SK-N-MC (cell line): ENCODE data around the gene NUDT3.
A peak's percentile ranks its signal among the peaks of the same experiment; 100 is the strongest.
"Not testable (repeated sequence)": the region's sequence is repeated elsewhere in the genome, so short reads cannot be mapped to it uniquely, and the experiment has no call there.

Experiments used
- DNase-seq: peaks from one replicate; pipeline ENCODE4 v3.0.0-alpha.2; 2011; ENCODE audit warnings: low read depth, low spot score
- H3K27ac ChIP-seq: fragments of 200-600 bp; sonication (generic); 2 replicates; pipeline ENCODE4 v1.5.1; 2016; ENCODE audit warnings: mixed run types
- H3K36me3 ChIP-seq: fragments of 200-600 bp; sonication (generic); 2 replicates; pipeline ENCODE4 v1.6.1; 2017; ENCODE audit warnings: antibody characterized with exemption, low read length, mixed read lengths; ENCODE audit not compliant: insufficient read depth
- H3K4me3 ChIP-seq: fragments of 200-600 bp; sonication (generic); 2 replicates; pipeline ENCODE4 v1.5.1; 2016
- H3K9ac ChIP-seq: fragments of 200-600 bp; sonication (generic); 2 replicates; pipeline ENCODE4 v1.8.0; 2017; ENCODE audit warnings: mixed run types, mixed read lengths; ENCODE audit not compliant: insufficient read length
- H3K9me3 ChIP-seq: fragments of 200-600 bp; sonication (generic); 2 replicates; pipeline ENCODE4 v1.6.1; 2017; ENCODE audit warnings: low read depth, mild to moderate bottlenecking, antibody characterized with exemption, low read length, moderate library complexity, mixed read lengths
- EZH2 ChIP-seq: fragments of 200-600 bp; sonication (generic); IDR thresholded peaks from one replicate; pipeline ENCODE4 v1.6.1; 2017; ENCODE audit warnings: antibody characterized with exemption
- FOXP2 ChIP-seq: optimal IDR thresholded peaks from 2 replicates; pipeline ENCODE3; 2011; ENCODE audit warnings: mild to moderate bottlenecking, moderate library complexity; ENCODE audit not compliant: insufficient read depth; ENCODE audit errors: extremely low read length, control extremely low read depth
- POLR2AphosphoS5 ChIP-seq: IDR thresholded peaks from 2 replicates; pipeline ENCODE4 v1.6.1; 2012; ENCODE audit warnings: mild to moderate bottlenecking, low read depth, low read length, borderline replicate concordance

Gene NUDT3

DNA sequence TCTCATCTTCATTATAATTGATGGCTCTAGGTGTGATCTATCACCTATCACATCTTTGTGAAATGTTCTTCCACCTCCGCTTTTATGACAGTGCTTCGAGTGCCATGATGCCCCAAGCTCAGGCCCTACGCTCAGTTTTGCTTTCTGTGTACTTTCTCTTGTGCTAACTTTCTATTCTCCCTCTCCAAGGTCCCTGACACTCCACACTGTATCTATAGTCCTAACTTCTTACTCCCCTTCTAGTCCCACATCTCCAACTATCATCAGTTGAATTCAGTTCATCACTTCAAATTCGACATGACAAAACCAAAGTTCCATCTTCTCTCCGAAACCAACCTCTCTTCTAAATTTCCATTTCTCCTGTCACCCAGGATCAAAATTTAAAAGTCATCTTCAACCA is 16.6 kb downstream of the NUDT3 start:
- no peak overlapping the region for H3K27ac ChIP-seq

DNA sequence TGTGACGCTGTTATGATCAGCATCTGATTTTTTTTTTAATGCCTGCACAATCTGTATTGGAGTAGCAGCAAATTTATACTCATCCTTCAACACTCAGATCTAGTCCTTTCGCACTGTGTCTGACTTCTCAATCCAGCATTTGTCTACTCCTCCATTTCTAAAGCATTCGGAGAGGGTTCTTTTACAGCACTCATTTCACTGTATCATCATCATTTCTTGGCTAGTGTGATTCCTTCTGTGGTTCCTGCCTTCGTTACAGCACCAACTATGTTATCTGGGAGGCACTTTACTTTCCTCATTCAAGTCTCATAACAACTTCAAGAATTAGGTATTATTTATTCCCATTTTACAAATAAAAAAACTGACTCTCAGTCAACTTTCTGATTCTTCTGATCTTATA is 18.0 kb downstream of the NUDT3 start:
- Histone ChIP-seq H3K4me3 (no peak overlapping the region), H3K9ac (no peak overlapping the region), H3K36me3 (peaks cover 4% of the 10 kb centered on the region; the same call in 1 of the 2 replicates), H3K9me3 (no peaks in the 10 kb centered on the region), H3K27ac (peak overlapping the region; percentile 7; the same call in 1 of the 2 replicates)
- TF ChIP-seq FOXP2 (no peak), POLR2AphosphoS5 (no peak), EZH2 (no peak)
- no peak for DNase-seq

More for the DNA sequence above, 16.6 kb downstream of the NUDT3 start:
- H3K36me3 ChIP-seq: no peaks in the 10 kb centered on the region; the same call in 1 of the 2 replicates
- TF ChIP-seq POLR2AphosphoS5: no peak
- TF ChIP-seq FOXP2: no peak
- no peak for TF ChIP-seq EZH2
- no peak for DNase-seq
- H3K4me3 ChIP-seq: no peak overlapping the region
- H3K9me3 ChIP-seq: no peaks in the 10 kb centered on the region
- H3K9ac ChIP-seq: no peak overlapping the region

DNA sequence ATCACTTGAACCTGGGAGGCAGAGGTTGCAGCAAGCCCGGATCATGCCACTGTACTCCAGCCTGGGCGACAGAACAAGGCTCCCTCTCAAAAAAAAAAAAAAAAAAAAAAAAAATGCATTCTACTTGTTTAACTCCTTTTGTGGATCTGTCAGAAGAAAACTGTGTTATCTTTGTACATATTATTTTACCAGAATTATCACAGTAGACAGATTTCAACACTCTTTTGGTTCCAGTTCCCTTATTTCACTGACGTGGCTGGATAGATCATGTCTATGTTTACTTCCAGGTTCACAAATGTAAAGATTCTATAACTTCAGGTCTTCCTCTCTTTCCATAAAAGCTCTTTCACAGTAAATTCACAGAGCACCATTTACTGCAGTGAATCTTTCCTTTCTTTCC is 18.4 kb downstream of the NUDT3 start:
- TF ChIP-seq FOXP2: no peak
- no peak for TF ChIP-seq EZH2
- TF ChIP-seq POLR2AphosphoS5: no peak
- no peak for DNase-seq
- Histone ChIP-seq H3K9me3 (no peaks in the 10 kb centered on the region), H3K36me3 (peaks cover 4% of the 10 kb centered on the region; the same call in 1 of the 2 replicates), H3K27ac (peak overlapping the region; percentile 7; the same call in 1 of the 2 replicates), H3K9ac (no peak overlapping the region), H3K4me3 (no peak overlapping the region)

DNA sequence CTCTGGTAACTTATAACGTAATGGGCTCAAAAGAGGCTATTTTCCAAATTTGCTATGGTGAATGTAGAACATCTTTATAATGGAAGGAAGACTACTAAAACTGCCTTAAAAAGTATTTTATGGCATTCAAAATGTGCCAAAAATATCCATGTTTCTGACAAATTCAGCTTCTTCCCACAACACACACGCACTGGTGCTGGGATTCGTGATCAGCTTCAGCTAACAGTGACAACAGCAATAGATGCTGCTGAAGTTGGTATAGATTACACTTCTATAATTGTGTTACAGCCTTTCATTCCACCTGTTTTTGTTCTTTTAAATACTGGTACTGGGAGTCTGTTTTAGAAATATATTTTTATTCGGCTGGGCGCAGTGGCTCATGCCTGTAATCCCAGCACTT is 19.0 kb downstream of the NUDT3 start:
- H3K36me3 ChIP-seq: peaks cover 4% of the 10 kb centered on the region; the same call in 1 of the 2 replicates
- H3K27ac ChIP-seq: no peak overlapping the region
- H3K4me3 ChIP-seq: no peak overlapping the region
- TF ChIP-seq POLR2AphosphoS5 (no peak), FOXP2 (no peak), EZH2 (no peak)
- no peak overlapping the region for H3K9ac ChIP-seq
- no peaks in the 10 kb centered on the region for H3K9me3 ChIP-seq
- no peak for DNase-seq

DNA sequence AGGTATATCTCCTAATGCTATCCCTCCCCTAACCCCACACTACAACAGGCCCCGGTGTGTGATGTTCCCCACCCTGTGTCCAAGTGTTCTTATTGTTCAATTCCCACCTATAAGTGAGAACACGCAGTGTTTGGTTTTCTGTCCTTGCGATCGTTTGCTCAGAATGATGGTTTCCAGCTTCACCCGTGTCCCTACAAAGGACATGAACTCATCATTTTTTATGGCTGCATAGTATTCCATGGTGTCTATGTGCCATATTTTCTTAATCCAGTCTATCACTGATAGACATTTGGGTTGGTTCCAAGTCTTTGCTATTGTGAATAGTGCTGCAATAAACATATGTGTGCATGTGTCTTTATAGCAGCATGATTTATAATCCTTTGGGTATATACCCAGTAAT is 20.6 kb downstream of the NUDT3 start:
- not testable (repeated sequence) for H3K36me3 ChIP-seq, H3K9me3 ChIP-seq, H3K27ac ChIP-seq, H3K4me3 ChIP-seq, H3K9ac ChIP-seq, DNase-seq

DNA sequence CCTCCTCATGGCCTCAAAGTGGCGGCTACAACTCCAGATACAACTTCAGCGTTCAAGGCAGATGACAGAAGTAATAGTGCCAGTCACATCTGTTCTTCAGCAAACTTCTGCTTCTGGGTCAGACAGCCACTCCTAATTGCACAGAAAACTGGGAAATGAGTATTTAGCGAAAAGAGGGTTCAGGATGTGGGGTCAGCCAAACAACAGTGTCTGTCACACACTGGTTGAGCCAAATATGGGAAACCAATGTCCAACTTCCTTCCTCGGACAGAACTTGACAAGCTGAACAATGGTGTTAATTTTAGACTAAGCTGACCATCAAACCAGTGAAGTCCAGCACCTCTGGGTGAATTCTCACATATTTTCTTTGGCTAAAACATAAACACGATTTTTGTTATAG is 22.1 kb downstream of the NUDT3 start:
- Histone ChIP-seq H3K9ac (no peak overlapping the region), H3K9me3 (no peaks in the 10 kb centered on the region), H3K4me3 (no peak overlapping the region), H3K36me3 (peaks cover 4% of the 10 kb centered on the region; the same call in 1 of the 2 replicates), H3K27ac (no peak overlapping the region)
- TF ChIP-seq FOXP2: no peak
- no peak for DNase-seq

DNA sequence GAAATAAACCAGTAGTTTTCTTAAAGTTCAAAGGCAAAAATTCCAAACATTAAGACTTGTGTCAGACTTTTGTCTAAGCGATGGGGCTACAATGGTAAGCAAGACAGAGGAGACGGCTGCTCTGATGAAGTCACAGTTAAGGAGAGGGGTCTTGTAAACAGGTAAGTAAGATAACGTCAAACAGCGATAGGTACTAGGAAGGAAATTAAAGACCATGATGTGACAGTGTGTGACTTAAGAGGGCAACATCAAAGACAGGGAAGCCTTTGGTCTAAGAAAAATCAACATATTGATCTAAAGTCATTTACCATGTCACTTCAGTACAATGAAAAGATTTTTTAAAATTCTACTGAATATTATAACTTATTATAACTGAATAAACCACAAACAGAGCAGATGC is 23.1 kb downstream of the NUDT3 start:
- no peak overlapping the region for H3K27ac ChIP-seq
- no peaks in the 10 kb centered on the region for H3K9me3 ChIP-seq
- DNase-seq: no peak
- H3K9ac ChIP-seq: no peak overlapping the region
- no peak overlapping the region for H3K4me3 ChIP-seq
- TF ChIP-seq FOXP2: no peak
- TF ChIP-seq EZH2: no peak
- no peak for TF ChIP-seq POLR2AphosphoS5
- H3K36me3 ChIP-seq: peaks cover 4% of the 10 kb centered on the region; the same call in 1 of the 2 replicates

DNA sequence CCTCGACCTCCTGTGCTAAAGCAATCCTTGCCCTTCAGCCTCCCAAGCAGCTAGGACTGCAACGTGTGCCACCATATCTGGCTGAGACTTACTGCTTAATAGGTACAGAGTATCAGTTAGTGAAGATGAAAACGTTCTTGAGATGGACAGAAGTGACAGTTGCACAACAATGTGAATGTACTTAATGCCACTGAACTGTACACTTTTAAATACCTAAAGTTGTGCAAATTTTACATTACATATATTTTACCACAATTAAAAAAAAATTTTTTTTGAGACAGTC is 25.9 kb downstream of the NUDT3 start:
- peaks cover 4% of the 10 kb centered on the region; the same call in 1 of the 2 replicates for H3K36me3 ChIP-seq
- H3K9ac ChIP-seq: no peak overlapping the region
- no peak for DNase-seq
- TF ChIP-seq EZH2: no peak
- no peak overlapping the region for H3K4me3 ChIP-seq
- no peaks in the 10 kb centered on the region for H3K9me3 ChIP-seq
- H3K27ac ChIP-seq: no peak overlapping the region

DNA sequence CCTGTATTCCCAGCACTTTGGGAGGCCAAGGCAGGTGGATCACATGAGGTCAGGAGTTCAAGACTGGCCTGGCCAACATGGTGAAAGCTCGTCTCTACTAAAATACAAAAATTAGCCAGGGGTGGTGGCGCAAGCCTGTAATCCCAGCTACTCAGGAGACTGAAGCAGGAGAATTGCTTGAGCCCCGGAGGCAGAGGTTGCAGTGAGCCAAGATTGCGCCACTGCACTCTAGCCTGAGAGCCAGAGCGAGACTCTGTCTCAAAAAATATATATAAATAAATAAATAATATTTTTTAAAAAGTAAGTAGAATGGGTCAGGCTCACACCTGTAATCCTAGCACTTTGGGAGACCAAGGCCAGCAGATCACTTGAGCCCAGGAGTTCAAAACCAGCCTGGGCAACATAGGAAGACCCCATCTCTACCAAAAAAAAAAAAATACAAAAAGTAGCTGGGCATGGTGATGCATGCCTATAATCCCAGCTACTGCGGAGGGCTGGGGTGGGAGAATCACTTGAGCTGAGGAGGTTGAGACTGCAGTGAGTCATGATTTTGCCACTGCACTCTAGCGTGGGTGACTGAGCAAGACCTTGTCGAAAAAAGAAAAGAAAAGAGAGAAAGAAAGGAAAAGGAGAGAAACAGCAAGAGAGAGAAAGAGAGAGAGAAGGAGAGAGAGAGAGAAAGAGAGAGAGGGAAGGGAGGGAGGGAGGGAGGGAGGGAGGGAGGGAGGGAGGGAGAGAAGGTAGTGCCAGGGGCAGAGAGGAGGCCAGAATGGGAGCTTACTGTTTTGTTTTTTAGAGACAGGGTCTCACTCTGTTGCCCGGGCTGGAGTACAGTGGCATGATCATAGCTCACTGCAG is 26.5 kb downstream of the NUDT3 start:
- H3K36me3 ChIP-seq, H3K9ac ChIP-seq, DNase-seq, H3K4me3 ChIP-seq, H3K9me3 ChIP-seq, H3K27ac ChIP-seq: not testable (repeated sequence)

DNA sequence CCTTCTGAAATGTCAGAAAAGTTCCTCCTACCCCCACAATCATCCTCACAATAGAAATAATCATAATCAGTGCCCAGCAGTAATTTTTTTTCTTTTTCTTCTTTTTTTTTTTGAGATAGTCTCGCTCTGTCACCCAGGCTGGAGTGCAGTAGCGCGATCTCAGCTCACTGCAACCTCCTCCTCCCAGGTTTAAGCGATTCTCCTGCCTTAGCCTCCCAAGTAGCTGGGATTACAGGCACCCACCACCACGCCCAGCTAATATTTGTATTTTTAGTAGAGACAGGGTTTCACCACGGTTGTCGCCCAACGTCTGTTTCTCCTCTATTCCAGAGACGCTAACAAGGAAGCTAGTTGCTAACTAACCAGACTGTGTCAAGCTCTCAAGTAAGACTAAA is 28.8 kb downstream of the NUDT3 start:
- not testable (repeated sequence) for H3K9me3 ChIP-seq, H3K36me3 ChIP-seq, DNase-seq, H3K9ac ChIP-seq, H3K4me3 ChIP-seq
- H3K27ac ChIP-seq: peak overlapping the region; percentile 73
